Vagina (tissue), 2 donors: ENCODE data around the gene IGF2BP3. TPM values are rescaled to one million over a fixed set of nuclear protein-coding genes. Genes with fewer than 3 reads are reported as not detected.

ENCODE experiments used
- DNase-seq, 2 donors: peaks; one replicate each; pipeline ENCODE4 v3.0.0-alpha.2; 2017; ENCODE audit errors: extremely low spot score in 2 of 2
- H3K27ac ChIP-seq: fragments of 200-600 bp; sonication (generic); one replicate; pipeline ENCODE4 v1.5.1; 2019
- H3K27me3 ChIP-seq: fragments of 200-600 bp; sonication (generic); one replicate; pipeline ENCODE4 v1.5.1; 2019
- H3K36me3 ChIP-seq, 2 donors: fragments of 200-600 bp; sonication (generic); one replicate each; pipeline ENCODE4 v1.5.1; 2017 to 2019
- H3K4me1 ChIP-seq: fragments of 200-600 bp; sonication (generic); one replicate; pipeline ENCODE4 v1.5.1; 2019
- H3K4me3 ChIP-seq, 2 donors: fragments of 200-600 bp; sonication (generic); 1 replicate in 1 of 2; 2 replicates in 1 of 2; pipeline ENCODE4 v1.5.1; 2016 to 2019
- H3K9me3 ChIP-seq: fragments of 200-600 bp; sonication (generic); one replicate; pipeline ENCODE4 v1.5.1; 2019
- POLR2A ChIP-seq, 2 donors: fragments of 450-650 bp; IDR thresholded peaks; one replicate each; pipeline ENCODE4 v1.6.1; 2017; ENCODE audit warnings: antibody characterized with exemption in 2 of 2, mild to moderate bottlenecking in 2 of 2, moderate library complexity in 2 of 2
- POLR2AphosphoS5 ChIP-seq, 2 donors: sonication (generic); formaldehyde crosslinking; IDR thresholded peaks; one replicate each; pipeline ENCODE4 v1.9.0; 2017; ENCODE audit warnings: antibody characterized with exemption in 2 of 2, mild to moderate bottlenecking in 2 of 2, low read depth in 1 of 2; ENCODE audit not compliant: insufficient read depth in 1 of 2
- intact Hi-C: fragments of 100-400 bp; cut with DNase I; formaldehyde crosslinking; loops from one replicate; pipeline ENCODE4 v1.15.1; 2023
- total RNA-seq: library from RNA; depleted of rRNA; stranded (reverse); fragments of >200 nt; gene quantifications from one replicate; pipeline ENCODE4 v1.2.3, GENCODE V29; 2016
- TF ChIP-seq, protein P1 (sequence below), 3 experiments: fragments of 450-650 bp in 2 of 3; fragments of 200-600 bp in 1 of 3; sonication (generic) in 1 of 3; IDR thresholded peaks; one replicate each; pipeline ENCODE4 v1.5.1; 2017 to 2019; ENCODE audit warnings: antibody characterized with exemption in 3 of 3, mild to moderate bottlenecking in 2 of 3, moderate library complexity in 2 of 3

Gene IGF2BP3
- total RNA-seq, 1 donor from 2014 or later = 11.8 TPM

- no peaks in the 10 kb centered on the region for H3K36me3 ChIP-seq
- H3K4me3 ChIP-seq = no peak overlapping the region
- no peaks in the 10 kb centered on the region for H3K4me1 ChIP-seq
- no peaks in the 10 kb centered on the region for H3K9me3 ChIP-seq
- no peak overlapping the region for H3K27ac ChIP-seq
- DNase-seq = no peak
- intact Hi-C loops = no loop called here
- H3K27me3 ChIP-seq = no peaks in the 10 kb centered on the region
- no peak for TF ChIP-seq POLR2A (IDR thresholded peaks at IDR 0.05)
- TF ChIP-seq POLR2AphosphoS5 (IDR thresholded peaks at IDR 0.05; ENCODE audit: insufficient read depth in 1 of 2, low read depth in 1 of 2) = no peak
- TF ChIP-seq, protein P1, sequence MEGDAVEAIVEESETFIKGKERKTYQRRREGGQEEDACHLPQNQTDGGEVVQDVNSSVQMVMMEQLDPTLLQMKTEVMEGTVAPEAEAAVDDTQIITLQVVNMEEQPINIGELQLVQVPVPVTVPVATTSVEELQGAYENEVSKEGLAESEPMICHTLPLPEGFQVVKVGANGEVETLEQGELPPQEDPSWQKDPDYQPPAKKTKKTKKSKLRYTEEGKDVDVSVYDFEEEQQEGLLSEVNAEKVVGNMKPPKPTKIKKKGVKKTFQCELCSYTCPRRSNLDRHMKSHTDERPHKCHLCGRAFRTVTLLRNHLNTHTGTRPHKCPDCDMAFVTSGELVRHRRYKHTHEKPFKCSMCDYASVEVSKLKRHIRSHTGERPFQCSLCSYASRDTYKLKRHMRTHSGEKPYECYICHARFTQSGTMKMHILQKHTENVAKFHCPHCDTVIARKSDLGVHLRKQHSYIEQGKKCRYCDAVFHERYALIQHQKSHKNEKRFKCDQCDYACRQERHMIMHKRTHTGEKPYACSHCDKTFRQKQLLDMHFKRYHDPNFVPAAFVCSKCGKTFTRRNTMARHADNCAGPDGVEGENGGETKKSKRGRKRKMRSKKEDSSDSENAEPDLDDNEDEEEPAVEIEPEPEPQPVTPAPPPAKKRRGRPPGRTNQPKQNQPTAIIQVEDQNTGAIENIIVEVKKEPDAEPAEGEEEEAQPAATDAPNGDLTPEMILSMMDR (IDR thresholded peaks at IDR 0.05) = no peak
Measured at GRCh38 chr7:23380961-23381360, 89.3 kb downstream of the IGF2BP3 start.

- Histone ChIP-seq H3K27ac (no peak overlapping the region), H3K27me3 (no peaks in the 10 kb centered on the region), H3K36me3 (no peaks in the 10 kb centered on the region), H3K4me1 (no peaks in the 10 kb centered on the region), H3K4me3 (no peak overlapping the region), H3K9me3 (no peaks in the 10 kb centered on the region)
- intact Hi-C loops = no loop called here
- no peak for DNase-seq
- TF ChIP-seq POLR2A (IDR thresholded peaks at IDR 0.05) (no peak), POLR2AphosphoS5 (IDR thresholded peaks at IDR 0.05; ENCODE audit: insufficient read depth in 1 of 2, low read depth in 1 of 2) (no peak)
- TF ChIP-seq, protein P1 (IDR thresholded peaks at IDR 0.05) = no peak
Measured at GRCh38 chr7:23380556-23380955, 89.7 kb downstream of the IGF2BP3 start.

DNA sequence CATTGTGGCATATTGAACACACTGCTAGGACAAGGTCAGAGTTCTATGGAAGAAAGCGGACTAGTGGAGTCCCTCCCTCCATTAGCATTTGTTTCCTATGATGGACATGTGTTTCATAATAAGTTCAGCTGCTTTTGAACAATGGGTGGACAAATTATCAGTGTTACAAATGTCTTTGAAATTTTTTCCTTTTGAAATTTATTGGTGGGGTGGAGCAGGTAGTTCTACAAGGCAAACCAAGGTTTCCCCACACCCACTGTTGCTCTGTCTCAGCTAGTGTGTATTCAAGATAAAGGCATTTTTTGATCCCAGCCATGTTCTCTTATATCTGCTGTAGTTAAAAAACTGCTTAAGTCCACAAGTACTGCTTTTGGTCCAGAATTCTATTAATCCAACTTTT, 91.3 kb downstream of the IGF2BP3 start:
- TF ChIP-seq POLR2A (IDR thresholded peaks at IDR 0.05) = no peak
- TF ChIP-seq, protein P1 (IDR thresholded peaks at IDR 0.05) = no peak
- no peak for TF ChIP-seq POLR2AphosphoS5 (IDR thresholded peaks at IDR 0.05; ENCODE audit: insufficient read depth in 1 of 2, low read depth in 1 of 2)
- H3K27ac ChIP-seq = no peak overlapping the region
- DNase-seq = no peak
- H3K4me1 ChIP-seq = no peaks in the 10 kb centered on the region
- H3K36me3 ChIP-seq = no peaks in the 10 kb centered on the region
- no peak overlapping the region for H3K4me3 ChIP-seq
- H3K27me3 ChIP-seq = no peaks in the 10 kb centered on the region
- H3K9me3 ChIP-seq = no peaks in the 10 kb centered on the region
- intact Hi-C loops = no loop called here

DNA sequence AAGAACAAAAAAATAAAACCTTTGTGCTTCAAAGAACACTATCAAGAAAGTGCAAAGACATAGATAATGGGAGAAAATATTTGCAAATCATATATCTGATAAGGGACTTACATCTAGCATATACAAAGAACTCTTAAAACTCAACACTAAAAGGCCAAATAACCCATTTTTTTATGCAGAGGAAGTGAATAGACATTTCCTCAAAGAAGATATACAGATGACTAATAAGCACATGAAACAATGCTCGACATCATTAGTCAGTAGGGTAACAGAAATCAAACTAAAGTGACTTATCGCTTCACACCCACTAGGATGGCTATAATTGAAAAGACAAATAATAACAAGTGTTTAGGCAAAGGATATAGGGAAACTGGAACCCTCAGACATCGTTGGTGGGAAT, 93.2 kb downstream of the IGF2BP3 start:
- H3K9me3 ChIP-seq = no peaks in the 10 kb centered on the region
- no peaks in the 10 kb centered on the region for H3K36me3 ChIP-seq
- H3K27ac ChIP-seq = no peak overlapping the region
- no peak for TF ChIP-seq POLR2AphosphoS5 (IDR thresholded peaks at IDR 0.05; ENCODE audit: insufficient read depth in 1 of 2, low read depth in 1 of 2)
- H3K4me3 ChIP-seq = no peak overlapping the region
- no peaks in the 10 kb centered on the region for H3K27me3 ChIP-seq
- intact Hi-C loops = no loop called here
- no peaks in the 10 kb centered on the region for H3K4me1 ChIP-seq
- DNase-seq = no peak

GRCh38 chr7:23373151-23374004, 96.9 kb downstream of the IGF2BP3 start:
- Histone ChIP-seq H3K36me3 (no peaks in the 10 kb centered on the region), H3K9me3 (no peaks in the 10 kb centered on the region), H3K4me3 (no peak overlapping the region), H3K4me1 (no peaks in the 10 kb centered on the region), H3K27ac (no peak overlapping the region), H3K27me3 (no peaks in the 10 kb centered on the region)
- intact Hi-C loops = no loop called here
- TF ChIP-seq, protein P1 (IDR thresholded peaks at IDR 0.05) = no peak
- TF ChIP-seq POLR2AphosphoS5 (IDR thresholded peaks at IDR 0.05; ENCODE audit: insufficient read depth in 1 of 2, low read depth in 1 of 2) (no peak), POLR2A (IDR thresholded peaks at IDR 0.05) (no peak)
- no peak for DNase-seq
